ENCODE results near the gene PDZK1IP1.

Gene PDZK1IP1

DNA sequence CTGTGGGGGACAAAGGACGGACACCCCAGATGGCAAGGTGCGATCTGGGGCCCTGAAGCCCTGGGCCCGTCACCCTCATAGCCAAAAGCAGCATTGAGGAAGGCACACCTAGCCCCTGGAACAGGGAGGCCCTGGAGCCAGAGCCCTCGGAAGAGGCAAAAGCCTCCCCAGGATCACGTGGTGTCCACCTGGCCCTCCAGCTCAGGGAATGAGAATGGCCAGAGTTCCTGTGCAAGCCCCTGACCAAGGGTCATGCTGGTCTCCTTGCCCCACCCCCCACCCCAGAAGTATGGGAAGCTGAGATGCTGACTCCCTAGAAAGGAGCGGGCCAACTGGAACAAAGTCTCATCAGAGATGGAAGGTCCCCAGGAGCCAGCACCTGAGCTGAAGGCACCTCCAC lies 1.0 kb upstream of the PDZK1IP1 start:
- H3K4me3 ChIP-seq (ENCODE audit: low read depth, low read length), result no peak overlapping the region
- TF ChIP-seq CTCF (IDR thresholded peaks at IDR 0.05; ENCODE audit: low read depth, low read length), result no peak
- in situ Hi-C loops (cut with HindIII; ENCODE audit: low sequenced_read_pairs), result no loop called here
- DNase-seq (ENCODE audit: low read depth, low spot score), result no peak

- in situ Hi-C loops (cut with HindIII; ENCODE audit: low sequenced_read_pairs), result no loop called here
- TF ChIP-seq CTCF (IDR thresholded peaks at IDR 0.05; ENCODE audit: low read depth, low read length), result no peak
- H3K4me3 ChIP-seq (ENCODE audit: low read depth, low read length), result no peak overlapping the region
- no peak for DNase-seq (ENCODE audit: low read depth, low spot score)
Observed at GRCh38 chr1:47190509-47190855, 646 bp upstream of the PDZK1IP1 start.

DNA sequence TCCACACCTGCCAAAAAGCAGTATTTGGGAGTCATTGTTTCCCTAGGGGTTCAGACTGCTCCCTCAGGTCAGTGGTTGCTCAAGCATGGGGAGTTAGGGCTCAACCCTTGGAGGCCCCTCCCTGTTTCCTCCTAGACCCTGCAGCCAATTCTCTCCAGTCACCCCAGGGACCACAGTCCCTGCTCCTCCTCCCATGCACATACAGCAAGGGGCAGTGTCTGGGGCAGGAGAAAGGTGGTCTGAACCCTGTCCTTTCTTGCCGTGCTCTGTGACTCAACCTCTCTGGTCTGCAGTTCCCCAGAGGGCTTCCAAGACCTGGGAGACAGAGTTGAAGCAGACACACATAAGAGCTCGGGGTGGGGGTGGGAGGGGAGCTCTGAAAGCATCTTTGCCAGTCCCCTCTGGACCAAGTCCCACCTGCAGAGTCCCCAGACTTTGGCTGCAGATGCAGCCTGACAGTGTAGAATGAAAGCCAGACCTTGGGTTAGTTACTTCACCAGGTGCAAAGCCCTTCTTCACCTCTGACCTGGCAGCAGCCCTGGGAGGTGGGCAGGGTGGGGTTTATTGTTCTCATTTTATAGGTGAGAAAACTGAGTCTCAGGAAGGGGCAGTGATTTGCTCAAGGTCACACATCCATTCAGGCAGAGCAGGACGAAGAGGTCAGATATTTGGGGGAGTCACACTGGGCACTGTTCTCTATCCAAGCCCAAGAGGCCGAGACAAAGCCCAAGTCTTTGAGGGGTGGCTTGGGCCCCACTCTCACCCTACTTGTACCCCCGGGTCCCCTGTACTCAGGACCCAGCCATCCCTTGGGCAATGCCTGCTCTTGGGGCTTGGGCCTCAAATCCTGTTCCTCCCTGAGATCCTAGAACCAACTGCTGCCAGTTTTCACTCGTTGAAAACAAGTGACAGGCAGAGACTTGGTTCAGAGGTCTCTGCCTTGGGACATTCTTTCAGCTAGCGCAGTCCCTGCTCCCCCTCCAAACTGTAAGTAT lies 748 bp downstream of the PDZK1IP1 start:
- no peak overlapping the region for H3K4me3 ChIP-seq (ENCODE audit: low read depth, low read length)
- in situ Hi-C loops (cut with HindIII; ENCODE audit: low sequenced_read_pairs), result no loop called here
- no peak for DNase-seq (ENCODE audit: low read depth, low spot score)
- no peak for TF ChIP-seq CTCF (IDR thresholded peaks at IDR 0.05; ENCODE audit: low read depth, low read length)

DNA sequence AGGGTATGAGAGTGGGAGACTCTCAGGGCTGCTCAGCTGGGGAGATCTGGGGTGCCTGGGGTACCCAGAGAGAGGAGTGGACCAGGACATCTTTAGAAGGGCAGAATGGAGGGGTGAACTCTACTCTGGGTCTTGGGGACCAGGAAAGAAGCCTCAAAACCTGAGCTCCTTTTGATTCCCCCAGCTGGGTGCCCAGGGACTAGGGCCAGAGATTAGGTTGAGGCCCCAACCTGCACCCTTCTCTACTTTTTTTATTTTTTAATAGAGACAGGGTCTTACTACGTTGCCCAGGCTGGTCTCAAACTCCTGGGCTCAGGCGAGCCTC lies 1.9 kb downstream of the PDZK1IP1 start:
- in situ Hi-C loops (cut with HindIII; ENCODE audit: low sequenced_read_pairs), result no loop called here
- no peak overlapping the region for H3K4me3 ChIP-seq (ENCODE audit: low read depth, low read length)
- DNase-seq (ENCODE audit: low read depth, low spot score), result no peak
- TF ChIP-seq CTCF (IDR thresholded peaks at IDR 0.05; ENCODE audit: low read depth, low read length), result no peak

DNA sequence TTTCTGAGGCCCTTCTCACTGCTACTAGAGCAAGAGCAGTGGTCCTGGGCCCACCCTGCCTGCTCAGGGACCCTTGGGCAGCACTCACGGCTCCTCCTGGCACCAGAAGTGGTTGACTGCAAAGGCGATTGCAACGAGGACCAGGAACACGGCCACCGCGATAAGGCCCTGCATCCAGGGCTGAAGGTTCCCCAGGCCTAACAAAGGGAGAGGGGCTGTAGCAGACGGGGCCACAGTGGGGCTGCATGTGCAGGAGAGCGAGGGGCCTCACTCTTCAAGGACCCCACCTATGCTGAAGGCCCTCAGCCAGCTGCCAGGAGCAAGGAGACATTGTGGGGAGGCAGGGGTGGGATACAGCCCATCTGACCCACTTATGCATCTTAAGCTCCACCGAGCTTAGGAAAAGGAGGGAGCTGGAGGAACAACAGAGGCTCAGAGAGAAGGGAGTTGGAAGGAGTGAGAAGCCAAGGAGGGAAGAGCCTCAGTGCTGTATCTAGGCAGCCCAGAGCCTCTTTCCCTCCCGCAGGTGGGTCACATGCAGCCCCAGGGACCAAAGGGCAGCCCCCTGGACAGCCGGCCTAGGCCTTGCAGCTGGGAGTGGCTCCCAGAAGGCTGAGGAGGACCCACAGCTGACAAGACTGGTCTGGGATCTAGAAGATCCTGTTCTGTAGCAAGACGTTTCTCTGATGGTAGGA lies 2.5 kb downstream of the PDZK1IP1 start:
- in situ Hi-C loops (cut with HindIII; ENCODE audit: low sequenced_read_pairs), result no loop called here
- no peak for TF ChIP-seq CTCF (IDR thresholded peaks at IDR 0.05; ENCODE audit: low read depth, low read length)

DNA sequence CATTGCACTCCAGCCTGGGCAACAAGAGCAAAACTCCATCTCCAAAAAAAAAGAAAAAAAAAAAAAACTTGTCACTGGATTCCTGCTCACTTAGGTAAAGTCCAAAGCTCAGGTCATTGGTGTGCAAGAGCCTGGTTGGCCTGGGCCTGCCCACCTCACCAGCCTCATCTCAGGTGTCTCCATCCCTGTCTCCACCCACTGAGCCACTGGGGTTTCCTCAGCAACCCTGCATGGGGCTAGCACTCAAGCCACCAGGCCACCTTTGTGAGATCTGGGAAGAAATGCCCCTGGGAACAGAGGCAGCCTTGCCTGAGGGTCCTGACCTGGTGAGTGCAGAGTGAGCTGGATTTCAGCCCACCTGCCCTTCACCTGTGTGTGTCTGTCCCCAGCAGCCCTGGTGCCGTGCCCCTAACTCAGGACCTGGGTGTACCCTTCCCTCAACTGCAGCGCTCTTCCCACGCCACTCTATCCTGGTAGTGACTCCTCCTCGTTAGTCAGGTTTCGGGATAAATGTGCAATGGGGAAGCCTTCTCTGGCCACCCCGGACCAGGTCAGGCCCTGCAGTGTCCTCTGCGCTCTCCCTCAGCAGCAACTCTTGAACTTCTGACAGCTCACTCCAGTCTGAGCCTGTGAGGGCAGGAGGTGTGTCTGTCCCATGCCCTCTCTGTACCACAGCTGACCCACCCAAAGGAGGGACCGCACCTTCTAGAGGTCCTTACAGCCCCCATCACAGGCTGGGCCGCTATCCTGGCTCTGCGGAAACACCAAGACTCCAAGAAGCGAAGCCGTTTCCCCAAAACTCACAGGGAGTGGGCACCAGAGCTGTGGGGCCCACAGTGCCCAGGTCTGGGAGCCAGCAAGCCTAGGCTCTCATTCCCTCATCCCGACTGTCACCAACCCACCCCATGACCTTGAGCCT lies 3.3 kb downstream of the PDZK1IP1 start:
- no peak for TF ChIP-seq CTCF (IDR thresholded peaks at IDR 0.05; ENCODE audit: low read depth, low read length)
- no peak for DNase-seq (ENCODE audit: low read depth, low spot score)
- in situ Hi-C loops (cut with HindIII; ENCODE audit: low sequenced_read_pairs), result no loop called here
- no peak overlapping the region for H3K4me3 ChIP-seq (ENCODE audit: low read depth, low read length)

More for the DNA sequence above, 2.5 kb downstream of the PDZK1IP1 start:
- no peak overlapping the region for H3K4me3 ChIP-seq (ENCODE audit: low read depth, low read length)
- DNase-seq (ENCODE audit: low read depth, low spot score), result no peak
